T-helper 2 cell (primary cell): ENCODE data around the gene SCUBE3.

ENCODE experiments used
- DNase-seq, 5 experiments: peaks; one replicate each; pipeline versions ENCODE4 v3.0.0 to v3.0.0-alpha.2; 2012 to 2022

Gene SCUBE3

GRCh38 chr6:35214869-35215664, 1.3 kb downstream of the SCUBE3 start:
- DNase-seq, result no peak

DNA sequence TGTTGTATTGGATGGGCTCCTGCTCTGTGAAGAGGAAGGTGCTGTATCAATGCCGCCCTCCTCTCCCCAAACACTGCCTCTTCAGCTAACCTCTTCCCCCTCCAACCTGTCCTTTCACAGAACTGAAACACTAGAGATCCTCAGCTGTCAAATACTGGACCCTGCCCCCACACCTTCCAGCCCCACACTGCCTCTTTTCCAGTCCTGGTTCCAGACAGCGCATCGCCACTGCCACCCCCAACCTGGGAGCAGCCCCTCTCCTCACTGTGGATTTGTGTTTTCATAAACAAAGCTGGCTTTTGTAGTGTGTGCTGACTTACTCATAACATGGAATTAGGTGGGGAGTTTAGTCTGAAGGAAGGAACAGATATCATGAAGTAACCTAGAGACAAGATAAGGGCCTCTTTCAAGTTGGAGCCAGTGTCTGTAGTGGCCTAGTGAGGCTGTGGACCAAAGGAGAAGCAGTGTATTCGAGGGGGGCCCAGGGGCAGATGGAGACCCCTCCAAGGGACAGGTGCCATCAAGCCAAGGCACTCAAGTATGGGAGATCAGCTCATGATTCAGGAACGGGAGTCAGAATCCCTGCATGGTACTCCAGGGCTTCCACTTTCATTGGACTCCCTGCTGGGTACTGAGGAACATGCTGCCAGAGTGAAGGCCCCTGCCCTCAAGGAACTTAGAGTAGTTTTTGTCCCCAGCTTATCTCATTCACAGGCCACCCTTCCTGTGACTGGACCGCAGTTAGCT, 2.1 kb downstream of the SCUBE3 start:
- DNase-seq, result no peak

GRCh38 chr6:35216412-35216732, 2.6 kb downstream of the SCUBE3 start:
- no peak for DNase-seq

DNA sequence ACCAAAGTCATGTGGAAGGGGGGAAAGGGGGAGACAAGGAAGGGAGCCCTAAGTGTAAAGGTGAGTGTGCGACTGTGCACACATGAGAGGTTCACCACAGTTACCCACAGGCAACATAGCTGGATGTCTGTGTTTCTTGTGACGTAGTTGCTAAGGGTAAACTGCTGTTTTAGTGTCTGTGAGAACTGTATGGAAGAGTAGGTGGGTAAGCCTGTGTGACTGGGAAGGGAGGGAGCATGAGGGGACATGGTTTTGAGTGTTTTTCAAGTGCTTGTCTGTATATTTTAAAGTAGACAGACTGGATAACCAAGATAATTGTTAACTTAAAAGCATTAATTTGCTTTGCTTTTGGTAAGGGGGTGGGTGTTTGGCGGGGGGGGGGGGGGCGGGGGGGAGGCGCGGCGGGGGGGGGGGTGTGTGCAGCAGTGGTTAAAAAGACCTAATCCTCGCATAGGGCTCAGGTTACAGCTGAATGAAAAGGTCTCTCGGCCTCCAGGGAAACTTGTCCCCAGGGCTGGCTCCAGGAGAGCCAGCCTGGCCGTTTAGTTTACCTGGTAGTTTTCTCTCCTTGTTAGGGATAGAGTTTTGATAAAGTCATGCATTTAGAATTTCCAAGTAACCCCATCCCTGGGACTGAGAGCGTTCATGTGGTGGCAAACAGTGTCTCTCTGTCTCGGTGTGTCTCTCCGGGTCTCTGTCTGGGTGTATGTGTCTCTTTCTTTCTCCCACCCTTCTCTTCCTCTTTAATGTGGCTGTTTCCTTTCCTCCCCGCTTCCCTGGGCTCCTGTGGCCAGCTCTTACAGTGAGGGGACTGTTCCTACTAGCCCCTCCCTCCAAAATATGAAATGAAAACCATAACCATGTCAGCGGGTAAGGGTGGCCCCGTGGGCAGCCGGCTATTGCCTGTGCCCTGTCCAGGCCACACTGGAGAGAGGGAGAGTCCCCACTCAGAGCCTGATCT, 3.4 kb downstream of the SCUBE3 start:
- no peak for DNase-seq

DNA sequence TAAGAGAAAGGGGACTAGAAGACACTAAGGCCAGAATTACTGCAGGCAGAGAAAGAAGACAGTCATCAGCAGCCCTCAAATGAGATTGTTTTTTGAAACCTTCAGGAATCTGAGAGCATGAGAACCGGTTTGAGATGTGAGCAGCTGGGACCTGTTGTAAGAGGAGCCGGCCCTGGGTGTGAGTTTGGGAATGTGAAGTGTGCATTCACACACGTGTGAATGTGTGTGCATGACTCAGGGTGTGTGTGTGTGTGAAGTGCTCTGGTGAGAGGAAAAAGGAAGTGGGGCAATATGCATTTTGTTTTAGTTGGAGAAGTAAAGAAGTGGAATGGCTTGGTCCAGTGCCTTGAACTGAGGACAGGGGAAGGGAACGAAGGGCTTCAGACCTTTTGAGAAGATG, 4.3 kb downstream of the SCUBE3 start:
- DNase-seq, result no peak

GRCh38 chr6:35218456-35218855, 4.7 kb downstream of the SCUBE3 start:
- DNase-seq, result no peak

GRCh38 chr6:35219683-35220326, 6.0 kb downstream of the SCUBE3 start:
- DNase-seq, result no peak

DNA sequence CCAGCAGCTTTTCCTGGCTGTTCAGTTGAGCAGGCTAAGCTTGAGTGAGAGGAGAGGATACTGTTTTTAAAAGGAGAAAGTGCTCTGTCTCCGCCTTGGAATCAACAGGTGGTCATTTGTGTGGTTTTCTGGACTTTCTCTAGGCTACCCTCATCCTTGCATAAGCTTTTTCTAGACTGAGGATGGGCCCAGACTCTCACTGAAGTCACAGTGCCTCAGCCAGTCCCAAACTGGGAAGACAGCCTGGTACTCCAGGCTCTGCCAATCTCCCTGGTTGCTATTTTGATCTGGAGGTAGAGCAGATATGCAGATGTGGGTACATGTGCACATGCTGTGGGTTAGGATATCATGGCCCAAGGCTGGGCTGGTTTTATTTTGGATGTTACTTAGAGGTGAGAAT, 7.0 kb downstream of the SCUBE3 start:
- DNase-seq, result no peak

DNA sequence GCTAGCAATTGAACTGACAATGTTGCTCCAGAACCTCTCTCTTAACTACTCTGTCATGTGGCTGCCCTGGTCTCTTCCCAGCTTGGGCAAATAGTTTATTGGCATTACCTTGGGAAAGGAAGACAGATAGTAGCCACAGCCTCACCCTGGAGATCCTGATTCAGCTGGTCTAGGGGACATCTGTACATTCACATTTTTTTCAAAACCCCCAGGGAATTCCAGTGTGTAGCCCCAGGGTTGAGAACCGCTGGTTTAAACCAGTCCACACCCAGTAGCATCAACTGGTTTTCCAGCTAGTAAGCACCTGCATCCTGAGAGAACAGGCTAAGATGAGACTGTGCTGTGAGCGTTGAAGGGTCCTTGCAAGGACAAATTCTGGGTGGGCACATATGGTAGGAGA, 9.6 kb downstream of the SCUBE3 start:
- DNase-seq, result no peak

DNA sequence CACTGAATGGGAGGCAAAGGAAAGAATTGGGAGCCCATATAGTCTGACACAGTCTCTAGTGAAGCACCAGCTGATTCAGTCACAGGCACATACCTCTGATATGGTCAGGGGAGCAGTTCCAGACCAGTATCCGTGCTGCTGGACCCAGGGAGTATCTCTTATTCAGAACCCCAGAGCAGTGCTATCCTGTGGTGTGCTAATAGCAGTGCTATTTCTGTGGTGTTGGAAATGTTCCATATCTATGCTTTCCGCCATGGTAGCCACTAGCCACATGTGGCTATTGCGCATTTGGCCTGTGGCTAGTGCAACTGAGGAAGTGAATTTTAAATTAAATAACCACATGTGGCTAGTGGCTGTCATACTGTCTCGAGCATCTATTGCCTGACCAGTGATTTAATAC, 11.0 kb downstream of the SCUBE3 start:
- DNase-seq, result no peak

DNA sequence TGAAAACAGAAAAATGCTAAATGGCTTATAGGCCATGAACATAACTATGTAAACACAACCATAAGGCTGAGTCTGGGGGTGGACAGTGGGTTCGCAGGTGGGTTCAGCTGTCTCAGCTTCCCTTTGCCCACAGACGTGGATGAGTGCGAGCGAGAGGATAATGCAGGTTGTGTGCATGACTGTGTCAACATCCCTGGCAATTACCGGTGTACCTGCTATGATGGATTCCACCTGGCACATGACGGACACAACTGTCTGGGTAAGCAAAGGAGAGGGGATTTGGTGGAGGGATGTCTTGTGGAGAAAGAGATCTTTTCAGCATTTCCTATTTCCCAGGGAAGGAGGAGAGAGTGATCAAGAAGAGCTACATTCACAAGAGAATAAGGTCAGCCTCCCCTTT, 14.7 kb downstream of the SCUBE3 start:
- no peak for DNase-seq

DNA sequence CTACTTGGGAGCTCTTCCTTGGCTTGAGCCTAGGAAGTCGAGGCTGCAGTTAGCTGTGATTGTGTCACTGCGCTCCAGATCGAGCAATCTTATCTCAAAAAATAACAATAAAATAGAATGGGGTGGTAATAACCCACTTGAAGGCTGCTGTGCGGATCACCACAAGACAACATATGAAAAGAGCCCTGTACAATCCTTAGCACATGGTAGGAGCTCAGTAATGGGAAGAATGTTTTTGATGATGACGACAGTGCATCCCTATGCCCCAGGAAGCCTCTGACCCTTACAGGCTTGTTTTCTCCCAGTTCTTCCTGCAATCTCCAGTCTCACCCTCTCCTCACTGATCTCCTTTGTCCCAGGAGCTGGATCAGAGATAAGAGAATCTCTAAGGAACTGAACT, 15.5 kb downstream of the SCUBE3 start:
- no peak for DNase-seq

DNA sequence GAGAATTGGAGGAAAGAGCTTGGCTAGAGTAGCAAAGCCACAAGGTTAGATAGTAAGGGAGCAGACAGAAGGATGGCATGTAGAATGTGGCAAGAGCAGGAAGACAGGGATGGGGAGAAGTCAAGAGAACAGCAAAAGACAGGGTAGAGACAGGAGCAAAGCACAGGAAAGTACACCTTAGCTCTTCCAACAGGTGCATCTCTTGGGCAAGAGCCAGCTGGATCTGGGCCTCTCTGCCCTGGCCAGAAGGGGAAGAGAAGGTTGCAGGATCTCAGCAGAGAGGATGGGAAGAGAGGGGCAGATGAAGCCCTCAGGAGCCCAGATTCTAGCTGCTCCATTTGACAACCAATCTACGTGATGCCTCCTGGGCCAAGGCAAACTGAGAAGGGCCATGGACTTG, 16.7 kb downstream of the SCUBE3 start:
- DNase-seq, result no peak

DNA sequence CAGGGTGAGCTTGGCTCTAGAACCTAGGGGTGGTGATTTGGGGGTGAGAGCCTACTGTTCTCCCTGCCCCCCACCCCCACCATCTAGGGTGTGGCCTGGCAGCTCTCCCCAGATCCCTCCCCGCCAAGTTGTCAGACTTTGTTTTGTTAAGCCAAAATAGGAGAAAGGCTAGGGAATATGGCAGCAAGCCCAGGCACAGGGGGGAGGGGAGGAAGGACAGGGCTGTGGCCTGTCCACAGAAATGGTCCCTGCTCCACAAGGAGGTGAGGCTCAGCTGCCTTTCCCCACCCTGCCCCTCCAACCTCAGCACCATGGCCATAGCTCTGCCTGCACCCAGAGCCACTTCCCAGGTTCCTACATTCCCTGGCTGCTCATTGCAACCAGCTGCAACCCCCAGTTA, 17.2 kb downstream of the SCUBE3 start:
- DNase-seq, result no peak

DNA sequence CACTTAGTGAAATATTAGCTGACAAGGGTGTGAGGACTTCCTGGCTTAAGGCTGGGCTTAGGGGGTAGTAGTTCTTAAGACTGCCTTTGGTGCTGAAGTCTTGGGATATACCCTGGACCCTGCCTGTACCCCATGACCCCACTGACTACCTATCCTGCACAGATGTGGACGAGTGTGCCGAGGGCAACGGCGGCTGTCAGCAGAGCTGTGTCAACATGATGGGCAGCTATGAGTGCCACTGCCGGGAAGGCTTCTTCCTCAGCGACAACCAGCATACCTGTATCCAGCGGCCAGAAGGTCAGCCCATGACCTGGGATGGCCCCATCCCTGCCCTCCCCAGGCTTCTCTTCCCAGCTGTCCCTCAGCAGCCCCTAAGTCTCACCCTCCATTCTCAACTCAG, 17.8 kb downstream of the SCUBE3 start:
- no peak for DNase-seq

DNA sequence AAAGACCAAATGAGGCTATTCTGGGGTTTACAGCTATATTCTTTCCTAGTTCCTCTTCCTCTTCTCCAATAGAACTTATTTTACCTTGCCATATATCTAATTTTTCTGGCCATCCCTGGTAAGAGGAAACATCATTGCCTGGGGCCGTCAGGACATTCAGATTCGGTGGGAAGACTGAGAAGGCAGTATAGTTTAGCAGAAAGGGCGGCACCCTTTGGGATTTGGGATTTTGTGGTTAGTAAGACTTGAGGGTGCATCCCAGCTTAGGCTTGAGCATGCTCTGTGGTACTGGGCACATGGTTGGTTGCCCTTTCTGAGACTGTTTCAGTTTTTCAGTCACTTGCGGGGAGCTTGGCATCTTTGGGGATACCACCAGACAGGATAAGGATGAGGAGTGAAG, 21.1 kb downstream of the SCUBE3 start:
- no peak for DNase-seq

DNA sequence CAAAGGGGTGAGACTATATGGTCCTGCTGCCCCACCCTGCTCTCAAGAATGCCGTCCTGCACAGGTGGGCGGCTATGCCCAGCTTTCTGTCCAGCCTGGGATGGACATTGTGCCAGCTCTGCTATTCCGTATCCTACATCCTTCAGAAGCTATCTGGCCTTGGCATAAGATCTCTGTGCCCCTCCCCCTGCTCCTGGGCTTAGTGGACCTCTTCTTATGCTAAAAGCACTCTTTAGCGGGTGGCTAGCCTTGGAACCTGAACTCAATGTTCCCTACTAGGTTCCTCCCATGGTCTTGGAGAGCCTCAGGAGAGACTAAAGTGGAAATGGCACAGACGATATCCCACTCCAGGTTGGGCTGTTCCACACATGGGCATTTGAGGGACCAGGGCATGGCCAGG, 22.5 kb downstream of the SCUBE3 start:
- DNase-seq, result no peak

GRCh38 chr6:35237476-35237875, 23.7 kb downstream of the SCUBE3 start:
- DNase-seq, result no peak

DNA sequence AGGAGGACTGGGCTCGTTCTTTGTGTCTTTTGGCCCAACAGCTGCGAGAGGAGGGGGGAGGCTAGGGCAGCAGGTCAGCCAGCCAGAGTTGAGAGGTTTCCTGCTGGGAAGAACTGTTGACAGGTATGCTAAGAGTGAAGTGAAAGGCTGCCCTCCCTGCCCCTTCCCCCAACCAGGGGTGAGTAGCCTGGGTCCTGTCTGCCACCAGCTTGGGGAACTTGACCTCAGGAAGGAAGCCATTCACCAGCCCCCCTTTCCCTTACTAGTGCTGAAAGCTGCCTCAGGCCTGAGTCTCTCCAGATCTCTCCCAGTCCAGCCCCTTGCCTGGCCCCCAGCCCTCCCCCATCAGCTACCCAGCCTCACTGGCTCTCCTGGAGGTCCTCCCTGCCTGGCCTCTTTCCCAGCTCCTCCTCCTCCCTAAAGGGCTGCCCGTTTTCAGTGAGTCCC, 25.1 kb downstream of the SCUBE3 start:
- DNase-seq, result no peak

DNA sequence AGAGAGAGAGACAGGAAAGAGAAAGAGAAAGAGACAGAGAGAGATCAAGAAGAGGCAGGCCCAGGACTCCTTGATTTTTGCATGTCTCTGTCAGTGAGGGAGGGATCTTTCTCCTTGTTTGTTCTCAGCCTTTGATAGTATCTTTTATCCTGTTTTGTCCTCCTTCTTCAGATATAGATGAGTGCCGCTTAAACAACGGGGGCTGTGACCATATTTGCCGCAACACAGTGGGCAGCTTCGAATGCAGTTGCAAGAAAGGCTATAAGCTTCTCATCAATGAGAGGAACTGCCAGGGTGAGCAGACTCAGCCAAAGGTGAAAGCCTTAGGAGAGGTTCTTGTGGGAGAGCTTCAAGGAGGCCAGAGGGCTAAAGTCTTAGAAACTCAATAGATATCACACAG, 25.8 kb downstream of the SCUBE3 start:
- DNase-seq, result no peak

- DNase-seq, result peak; percentile 29 to 70 (median 61)
Observed at GRCh38 chr6:35240838-35241801, 27.4 kb downstream of the SCUBE3 start.

DNA sequence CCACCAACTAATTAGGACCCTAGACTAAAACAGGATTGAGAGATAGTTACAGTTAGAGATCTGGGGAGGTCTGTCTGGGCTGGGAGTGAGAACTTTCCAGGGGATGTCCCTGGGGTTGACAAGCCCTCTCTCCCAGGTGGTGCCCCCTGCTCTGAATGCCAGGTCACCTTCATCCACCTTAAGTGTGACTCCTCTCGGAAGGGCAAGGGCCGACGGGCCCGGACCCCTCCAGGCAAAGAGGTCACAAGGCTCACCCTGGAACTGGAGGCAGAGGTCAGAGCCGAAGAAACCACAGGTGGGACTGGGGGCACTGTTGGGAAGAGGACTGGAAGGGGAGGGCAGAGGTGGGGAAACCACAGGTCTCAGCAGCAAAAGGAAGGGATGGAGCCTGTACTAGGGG, 28.7 kb downstream of the SCUBE3 start:
- DNase-seq, result no peak
